Measurements from ENCODE around the gene PNPLA8. TPM values are rescaled to one million over a fixed set of nuclear protein-coding genes. Genes with fewer than 3 reads are reported as not detected.

PNPLA8 gene, protein sequence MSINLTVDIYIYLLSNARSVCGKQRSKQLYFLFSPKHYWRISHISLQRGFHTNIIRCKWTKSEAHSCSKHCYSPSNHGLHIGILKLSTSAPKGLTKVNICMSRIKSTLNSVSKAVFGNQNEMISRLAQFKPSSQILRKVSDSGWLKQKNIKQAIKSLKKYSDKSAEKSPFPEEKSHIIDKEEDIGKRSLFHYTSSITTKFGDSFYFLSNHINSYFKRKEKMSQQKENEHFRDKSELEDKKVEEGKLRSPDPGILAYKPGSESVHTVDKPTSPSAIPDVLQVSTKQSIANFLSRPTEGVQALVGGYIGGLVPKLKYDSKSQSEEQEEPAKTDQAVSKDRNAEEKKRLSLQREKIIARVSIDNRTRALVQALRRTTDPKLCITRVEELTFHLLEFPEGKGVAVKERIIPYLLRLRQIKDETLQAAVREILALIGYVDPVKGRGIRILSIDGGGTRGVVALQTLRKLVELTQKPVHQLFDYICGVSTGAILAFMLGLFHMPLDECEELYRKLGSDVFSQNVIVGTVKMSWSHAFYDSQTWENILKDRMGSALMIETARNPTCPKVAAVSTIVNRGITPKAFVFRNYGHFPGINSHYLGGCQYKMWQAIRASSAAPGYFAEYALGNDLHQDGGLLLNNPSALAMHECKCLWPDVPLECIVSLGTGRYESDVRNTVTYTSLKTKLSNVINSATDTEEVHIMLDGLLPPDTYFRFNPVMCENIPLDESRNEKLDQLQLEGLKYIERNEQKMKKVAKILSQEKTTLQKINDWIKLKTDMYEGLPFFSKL
- 4.4 TPM for total RNA-seq

DNA sequence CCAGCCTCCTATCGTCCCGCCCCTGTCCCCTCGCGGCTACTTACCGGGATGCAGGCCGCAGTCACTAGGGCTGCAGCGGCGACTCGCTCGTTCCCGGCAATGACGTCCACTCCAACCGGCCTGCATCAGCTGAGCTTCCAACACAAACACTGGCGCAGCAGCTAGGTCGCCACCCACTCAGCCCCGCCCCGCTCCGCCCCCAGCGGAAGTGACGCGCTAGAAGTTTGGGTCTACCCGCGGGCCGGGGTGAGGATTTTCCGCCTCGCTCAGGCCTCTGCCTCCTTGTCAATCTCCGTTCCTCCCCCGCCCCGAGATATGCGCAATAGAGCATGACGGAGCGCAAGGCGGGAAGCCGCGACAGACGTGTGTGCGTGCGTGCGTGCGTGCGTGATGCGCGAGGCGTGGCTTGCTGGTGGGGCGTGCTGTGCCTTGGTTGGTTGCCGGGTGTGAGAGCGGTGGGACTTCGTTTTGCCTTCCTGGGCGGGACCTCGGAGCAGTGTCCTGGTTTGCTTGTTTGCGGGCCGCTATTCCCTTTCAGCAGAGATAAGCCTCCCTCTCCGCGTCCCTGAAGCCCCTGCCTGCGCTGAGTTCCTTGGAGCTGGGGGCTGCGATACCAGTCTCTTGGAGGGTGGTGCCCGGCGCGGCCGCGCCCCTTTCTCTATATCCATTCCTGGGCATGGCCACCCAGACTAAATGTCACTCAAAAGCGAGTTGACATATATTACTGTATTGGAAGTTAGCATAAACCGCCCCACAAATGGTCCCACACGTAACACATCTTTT is at the start of gene PNPLA8:
TSS of gene PNPLA8 (minus strand) at position 151 of the 783 bp plus-strand sequence. CDS start 10,644 bp downstream, outside the sequence.
- Histone ChIP-seq H3K9me3 (no peaks in the 10 kb centered on the region), H3K4me3 (peak within 1 kb of the TSS; percentile 68 to 88), H3K27ac (peak within 1 kb of the TSS; percentile 98 to 99), H3K4me1 (peaks cover 0 to 15% of the 10 kb centered on the region in 2 donors), H3K36me3 (no peaks in the 10 kb centered on the region), H3K27me3 (no peaks in the 10 kb centered on the region)
- peak; percentile 99 to 100 for DNase-seq (ENCODE audit: low spot score in 2 of 2)
- intact Hi-C loops (cut with DNase I) = loop anchor here (1.0 to 5.0 kb wide), 4 partner anchors 43 to 1357 kb away; partner anchors contain the start of genes DLD, DNAJB9, HBP1 and THAP5
- TF ChIP-seq, protein P1, sequence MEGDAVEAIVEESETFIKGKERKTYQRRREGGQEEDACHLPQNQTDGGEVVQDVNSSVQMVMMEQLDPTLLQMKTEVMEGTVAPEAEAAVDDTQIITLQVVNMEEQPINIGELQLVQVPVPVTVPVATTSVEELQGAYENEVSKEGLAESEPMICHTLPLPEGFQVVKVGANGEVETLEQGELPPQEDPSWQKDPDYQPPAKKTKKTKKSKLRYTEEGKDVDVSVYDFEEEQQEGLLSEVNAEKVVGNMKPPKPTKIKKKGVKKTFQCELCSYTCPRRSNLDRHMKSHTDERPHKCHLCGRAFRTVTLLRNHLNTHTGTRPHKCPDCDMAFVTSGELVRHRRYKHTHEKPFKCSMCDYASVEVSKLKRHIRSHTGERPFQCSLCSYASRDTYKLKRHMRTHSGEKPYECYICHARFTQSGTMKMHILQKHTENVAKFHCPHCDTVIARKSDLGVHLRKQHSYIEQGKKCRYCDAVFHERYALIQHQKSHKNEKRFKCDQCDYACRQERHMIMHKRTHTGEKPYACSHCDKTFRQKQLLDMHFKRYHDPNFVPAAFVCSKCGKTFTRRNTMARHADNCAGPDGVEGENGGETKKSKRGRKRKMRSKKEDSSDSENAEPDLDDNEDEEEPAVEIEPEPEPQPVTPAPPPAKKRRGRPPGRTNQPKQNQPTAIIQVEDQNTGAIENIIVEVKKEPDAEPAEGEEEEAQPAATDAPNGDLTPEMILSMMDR (IDR thresholded peaks at IDR 0.05) = peak in 1 of 3 experiments; percentile 11

DNA sequence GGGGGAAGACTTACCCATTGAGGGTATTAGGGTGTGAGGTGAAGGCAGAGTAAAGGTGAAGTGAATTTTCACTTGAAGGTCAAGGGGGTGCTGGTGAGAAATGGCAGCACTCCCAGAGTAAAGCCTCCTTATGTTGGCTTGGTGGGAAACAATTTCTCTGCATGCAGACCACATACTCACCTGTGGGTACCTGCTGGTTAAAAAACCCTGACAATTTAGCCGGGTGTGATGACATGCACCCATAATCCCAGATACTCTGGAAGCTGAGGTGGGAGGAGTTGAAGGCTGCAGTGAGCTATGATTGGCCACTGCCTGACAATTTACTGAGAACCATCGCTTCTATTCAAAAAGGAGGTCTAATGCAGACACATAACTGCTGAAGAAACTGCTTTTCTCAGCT is 49.2 kb upstream of the PNPLA8 start:
- Histone ChIP-seq H3K9me3 (no peaks in the 10 kb centered on the region), H3K4me1 (peaks cover 0 to 6% of the 10 kb centered on the region in 2 donors), H3K36me3 (peaks cover 15 to 42% of the 10 kb centered on the region in 2 donors), H3K4me3 (no peak overlapping the region), H3K27me3 (no peaks in the 10 kb centered on the region), H3K27ac (no peak overlapping the region)
- no peak for DNase-seq (ENCODE audit: low spot score in 2 of 2)
- TF ChIP-seq, protein P1 (IDR thresholded peaks at IDR 0.05) = no peak
- intact Hi-C loops (cut with DNase I) = no loop called here

DNA sequence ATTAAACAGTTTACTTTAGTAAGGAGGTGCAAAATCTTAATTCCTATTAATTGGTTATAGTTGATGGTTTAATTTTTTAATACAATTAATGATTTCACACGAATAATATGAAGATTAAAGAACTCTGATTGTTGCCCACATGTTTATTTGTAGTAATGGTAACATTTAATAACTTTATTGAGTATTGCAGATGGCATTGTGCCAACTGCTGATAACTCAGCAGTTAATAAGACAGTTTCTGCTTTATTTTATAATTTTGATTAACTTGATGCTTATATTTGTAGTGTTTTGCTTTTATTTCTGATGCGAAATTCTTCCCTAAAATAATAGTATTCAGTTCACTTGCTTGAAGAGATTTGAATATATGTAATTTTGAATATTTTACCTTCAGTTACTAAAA is 46.5 kb upstream of the PNPLA8 start:
- TF ChIP-seq, protein P1 (IDR thresholded peaks at IDR 0.05) = no peak
- DNase-seq (ENCODE audit: low spot score in 2 of 2) = no peak
- Histone ChIP-seq H3K27ac (no peak overlapping the region), H3K36me3 (peaks cover 7 to 26% of the 10 kb centered on the region in 2 donors), H3K9me3 (no peaks in the 10 kb centered on the region), H3K27me3 (no peaks in the 10 kb centered on the region), H3K4me3 (peak overlapping the region in 1 of 2 donors; percentile 2), H3K4me1 (peaks cover 4 to 11% of the 10 kb centered on the region in 2 donors)
- intact Hi-C loops (cut with DNase I) = no loop called here

DNA sequence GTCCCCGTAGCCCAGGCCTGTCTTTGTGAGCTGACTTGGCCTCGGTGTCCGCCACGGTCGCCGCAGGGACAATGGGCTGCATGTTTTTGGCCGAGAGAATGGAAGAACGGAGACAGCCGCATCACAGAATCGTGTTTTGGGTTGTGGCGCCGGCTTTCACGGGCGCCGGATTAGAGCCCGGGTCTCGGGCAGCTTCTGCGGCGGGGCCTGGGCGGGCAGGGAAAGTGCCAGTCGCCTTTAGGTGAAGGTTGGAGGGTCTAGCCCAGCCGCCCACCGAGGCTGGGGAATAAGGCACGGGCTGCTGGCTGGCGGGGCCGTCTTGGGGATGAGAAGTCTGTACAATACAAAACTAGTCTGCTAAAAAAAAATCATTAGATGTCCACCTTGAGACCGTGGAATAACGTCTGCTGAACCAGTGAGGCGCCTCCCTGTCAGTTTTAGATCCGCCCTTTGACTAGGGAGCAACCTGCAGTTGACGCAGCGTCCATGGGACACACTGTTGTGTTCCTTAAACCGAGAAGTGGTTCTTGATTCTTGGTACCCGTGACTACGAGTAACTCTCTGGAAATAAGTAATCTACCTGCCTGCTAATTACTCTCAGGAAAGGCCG is 44.3 kb upstream of the PNPLA8 start:
- DNase-seq (ENCODE audit: low spot score in 2 of 2) = peak; percentile 18 to 75
- Histone ChIP-seq H3K9me3 (peaks cover 0 to 2% of the 10 kb centered on the region in 2 donors), H3K4me3 (peak overlapping the region; percentile 77 to 87), H3K36me3 (peaks cover 10 to 30% of the 10 kb centered on the region in 2 donors), H3K27me3 (no peaks in the 10 kb centered on the region), H3K4me1 (peaks cover 4 to 11% of the 10 kb centered on the region in 2 donors), H3K27ac (peak overlapping the region; percentile 98)
- TF ChIP-seq, protein P1 (IDR thresholded peaks at IDR 0.05) = no peak
- intact Hi-C loops (cut with DNase I) = no loop called here

Measured in ascending aorta (tissue), 2 donors.